ENCODE measurements around the gene GOSR2.

GRCh38 chr17:46968896-46969295 lies 45.9 kb downstream of the GOSR2 start:
- no peak for TF ChIP-seq ELF4 (IDR thresholded peaks at IDR 0.05)
- TF ChIP-seq LEF1 (IDR thresholded peaks at IDR 0.05; ENCODE audit: borderline replicate concordance): no peak
- no peak for TF ChIP-seq FOXM1 (IDR thresholded peaks at IDR 0.05; ENCODE audit: borderline replicate concordance)
